COLO668 (cell line): Measurements from ENCODE around the gene ALAS2.
"Not testable (repeated sequence)": the region's sequence is repeated elsewhere in the genome, so short reads cannot be mapped to it uniquely, and the experiment has no call there.

ENCODE experiments used
- DNase-seq: peaks from one replicate; lab custom pipeline; 2025; ENCODE audit not compliant: unreplicated experiment; lab: John Stamatoyannopoulos, UW

The ALAS2 gene

GRCh38 chrX:55030271-55031205 lies at the start of gene ALAS2:
Gene ALAS2, minus strand, starts transcription at chrX:55030977. Its CDS starts 4,977 bp downstream, at chrX:55026000.
- DNase-seq = no peak

DNA sequence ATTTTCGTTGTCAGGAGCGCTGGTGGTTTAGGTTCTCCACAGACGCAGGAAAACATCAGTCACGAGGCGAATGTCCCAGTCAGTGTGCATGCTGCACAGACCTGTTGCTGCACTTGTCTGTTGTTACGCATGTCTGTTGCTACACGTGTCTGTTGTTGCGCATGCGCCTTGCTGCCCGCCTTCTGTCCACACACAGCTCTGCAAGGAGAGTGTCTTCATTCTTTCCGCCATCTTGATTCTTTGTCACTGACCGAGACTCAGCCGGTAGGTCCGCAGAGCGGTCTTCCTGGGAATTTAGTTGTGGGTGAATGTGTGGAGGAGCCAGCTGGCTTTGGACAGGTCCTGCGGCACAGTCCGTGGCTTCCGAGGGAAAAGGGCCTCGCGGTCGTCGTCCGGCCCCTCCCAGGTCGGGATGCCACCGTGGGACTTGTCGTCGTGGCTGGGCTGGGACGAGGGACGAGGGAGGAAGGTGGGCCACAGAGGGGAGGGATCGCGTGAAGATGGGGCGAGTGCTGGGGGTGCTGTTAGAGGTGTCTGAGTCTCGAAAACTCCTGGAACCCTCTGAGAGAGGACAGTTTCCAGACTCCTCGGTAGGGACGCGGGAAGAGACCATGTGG lies 44.2 kb upstream of the ALAS2 start, which contains the start of gene PAGE2B:
TSS of gene PAGE2B (plus strand) at position 180 of the 617 bp plus-strand sequence. CDS start 1,012 bp downstream, outside the sequence.
- DNase-seq = no peak

DNA sequence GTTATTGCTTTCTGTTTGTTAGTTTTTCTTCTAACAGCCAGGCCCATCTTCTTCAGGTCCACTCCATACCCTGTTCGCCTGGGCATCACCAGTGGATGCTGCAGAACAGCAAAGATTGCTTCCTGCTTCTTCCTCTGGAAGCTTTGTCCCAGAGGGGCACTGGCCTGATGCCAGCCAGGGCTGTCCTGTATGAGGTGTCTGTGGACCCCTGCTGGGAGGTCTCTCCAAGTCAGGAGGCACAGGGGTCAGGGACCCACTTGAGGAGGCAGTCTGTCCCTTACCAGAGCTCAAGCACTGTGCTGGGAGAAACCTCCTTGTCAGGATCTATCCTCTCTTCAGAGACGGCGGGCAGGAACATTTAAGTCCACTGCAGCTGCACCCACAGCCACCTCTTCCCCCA lies 41.5 kb upstream of the ALAS2 start:
- no peak for DNase-seq

- not testable (repeated sequence) for DNase-seq
Observed at GRCh38 chrX:55067180-55067579, 36.4 kb upstream of the ALAS2 start.

DNA sequence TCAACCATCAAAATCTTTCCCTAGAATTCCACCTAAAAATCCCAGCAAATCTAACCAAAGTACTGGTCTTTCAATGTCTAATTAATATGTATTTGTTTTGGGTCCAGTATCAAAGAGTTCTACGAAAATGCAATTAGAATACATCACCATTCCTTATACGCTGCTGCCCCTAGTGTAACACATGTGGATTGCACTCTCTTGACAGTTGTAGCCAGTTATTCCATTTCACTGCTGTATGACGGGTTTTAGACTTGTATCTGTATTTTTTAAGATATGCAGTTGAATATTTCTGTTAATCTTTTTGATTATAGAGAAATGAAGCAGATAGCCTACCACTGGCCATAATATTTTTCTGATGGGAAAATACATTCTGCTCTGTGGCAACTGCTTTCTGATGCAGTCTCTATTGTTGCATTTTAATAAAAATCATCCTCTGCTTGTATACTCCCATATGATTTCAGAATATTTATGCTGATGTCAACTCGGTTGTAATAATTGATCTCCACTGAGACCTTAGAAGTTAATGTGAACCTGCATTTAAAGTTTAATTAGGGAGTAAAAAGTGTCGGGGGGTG lies 27.0 kb upstream of the ALAS2 start:
- peak; percentile 1 for DNase-seq

DNA sequence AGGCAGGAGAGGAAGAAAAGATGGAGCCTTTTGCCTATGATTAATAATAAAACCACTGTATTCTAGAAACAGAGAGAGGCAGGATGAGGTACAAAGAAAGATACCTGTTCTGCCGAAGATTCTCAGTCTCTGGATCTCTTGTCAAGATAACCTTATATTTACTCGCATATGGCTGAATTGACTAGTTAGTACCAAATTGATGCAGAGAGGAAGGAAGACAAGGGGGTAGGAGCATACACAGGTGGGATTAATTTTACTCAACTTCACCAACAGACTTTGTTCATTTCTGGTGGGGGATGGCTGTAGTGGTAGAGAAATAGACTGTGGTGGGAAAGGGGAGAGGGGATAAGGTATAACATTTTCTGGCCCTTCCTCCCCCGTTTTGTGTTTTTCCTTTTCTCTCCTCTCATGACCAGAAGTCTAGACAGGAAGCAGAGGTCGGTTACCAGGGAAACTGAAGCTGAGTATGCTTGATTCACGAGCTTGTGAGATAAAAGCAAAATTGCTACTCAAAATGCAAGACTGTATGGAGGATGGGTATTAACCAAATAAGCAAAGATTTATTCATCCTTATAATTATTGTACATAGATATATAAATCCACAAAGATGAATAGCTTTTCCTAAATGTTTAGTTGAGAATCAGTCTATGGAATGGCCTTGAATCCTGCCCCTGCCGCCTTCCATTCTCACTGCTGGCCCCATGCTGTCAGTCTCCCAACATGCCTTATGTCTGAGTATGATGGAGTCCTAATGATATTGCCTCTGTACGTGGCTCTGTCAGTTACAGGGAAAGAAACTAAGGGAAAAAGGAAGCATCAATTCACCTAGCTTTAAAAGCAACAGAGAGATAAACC lies 26.3 kb upstream of the ALAS2 start:
- no peak for DNase-seq

DNA sequence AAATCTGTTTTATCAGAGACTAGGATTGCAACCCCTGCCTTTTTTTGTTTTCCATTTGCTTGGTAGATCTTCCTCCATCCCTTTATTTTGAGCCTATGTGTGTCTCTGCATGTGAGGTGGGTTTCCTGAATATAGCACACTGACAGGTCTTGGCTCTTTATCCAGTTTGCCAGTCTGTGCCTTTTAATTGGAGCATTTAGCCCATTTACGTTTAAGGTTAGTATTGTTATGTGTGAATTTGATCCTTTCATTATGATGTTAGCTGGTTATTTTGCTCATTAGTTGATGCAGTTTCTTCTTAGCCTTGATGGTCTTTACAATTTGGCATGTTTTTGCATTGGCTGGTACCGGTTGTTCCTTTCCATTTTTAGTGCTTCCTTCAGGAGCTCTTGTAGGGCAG lies 19.8 kb upstream of the ALAS2 start:
- not testable (repeated sequence) for DNase-seq

DNA sequence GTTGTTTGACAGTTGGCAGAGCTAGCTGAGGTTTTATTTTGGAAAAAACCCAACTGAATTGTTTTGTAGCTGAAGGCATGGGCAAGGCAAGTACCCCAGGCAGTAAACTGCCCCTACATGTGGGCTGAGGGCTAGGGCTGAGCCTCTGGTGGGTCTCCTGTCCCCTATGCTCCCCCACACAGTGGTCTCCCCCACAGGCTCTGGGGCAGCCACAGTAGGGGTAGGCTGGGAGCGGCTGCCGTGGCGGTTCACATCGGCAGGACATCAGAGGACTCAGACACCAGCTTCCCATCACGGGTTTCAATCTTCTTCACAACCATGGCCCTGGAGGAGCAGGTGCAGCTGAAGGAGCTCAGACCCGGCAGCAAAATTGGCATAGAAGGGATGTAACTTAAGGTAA lies 10.7 kb upstream of the ALAS2 start:
- no peak for DNase-seq

DNA sequence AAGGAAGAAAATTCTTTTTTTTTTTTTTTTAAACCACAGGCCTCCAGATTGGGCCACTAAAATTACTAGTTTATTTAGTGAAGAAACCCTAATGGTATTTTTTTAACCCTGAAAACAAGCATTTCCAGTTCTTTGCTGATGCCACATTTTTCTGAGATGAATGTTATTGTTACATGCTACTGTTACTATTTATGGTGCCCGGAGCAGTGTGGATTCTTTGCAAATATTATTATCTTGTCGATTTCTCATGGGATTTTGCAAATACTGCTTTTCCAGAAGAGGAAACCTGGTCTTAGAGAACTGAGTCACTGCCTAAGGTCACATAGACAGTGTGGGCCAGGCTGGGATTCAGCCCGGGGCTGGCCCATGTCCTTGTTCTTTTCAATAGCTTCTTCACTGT lies 8.7 kb upstream of the ALAS2 start:
- no peak for DNase-seq

GRCh38 chrX:55033429-55033828 lies 2.7 kb upstream of the ALAS2 start:
- no peak for DNase-seq

GRCh38 chrX:55029291-55029690 lies 1.5 kb downstream of the ALAS2 start:
- DNase-seq = no peak

GRCh38 chrX:55028611-55029010 lies 2.2 kb downstream of the ALAS2 start:
- DNase-seq = no peak

- DNase-seq = no peak
Observed at GRCh38 chrX:55028040-55028439, 2.7 kb downstream of the ALAS2 start.

GRCh38 chrX:55026840-55027239 lies 3.9 kb downstream of the ALAS2 start:
- no peak for DNase-seq

DNA sequence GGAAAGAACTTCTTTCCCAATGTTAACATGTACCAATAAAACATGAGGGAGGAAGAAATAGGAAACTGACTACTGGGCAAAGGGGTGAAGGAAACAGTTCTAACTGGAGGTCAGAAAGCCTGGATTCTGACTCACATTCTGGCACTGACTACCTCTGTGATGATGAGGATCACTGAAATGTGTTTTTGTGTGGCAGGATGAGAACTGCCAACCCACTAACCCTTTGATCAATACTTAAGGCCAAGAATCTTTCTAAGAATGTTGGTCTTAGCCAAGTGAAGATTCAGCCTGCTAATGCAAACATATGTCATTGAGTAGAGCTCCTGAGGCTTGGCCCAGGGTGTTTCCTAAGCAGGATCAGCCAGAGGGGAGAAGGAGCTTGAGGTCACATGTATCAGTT lies 4.6 kb downstream of the ALAS2 start:
- DNase-seq = no peak

- no peak for DNase-seq
Observed at GRCh38 chrX:55014897-55015299, 15.9 kb downstream of the ALAS2 start.

DNA sequence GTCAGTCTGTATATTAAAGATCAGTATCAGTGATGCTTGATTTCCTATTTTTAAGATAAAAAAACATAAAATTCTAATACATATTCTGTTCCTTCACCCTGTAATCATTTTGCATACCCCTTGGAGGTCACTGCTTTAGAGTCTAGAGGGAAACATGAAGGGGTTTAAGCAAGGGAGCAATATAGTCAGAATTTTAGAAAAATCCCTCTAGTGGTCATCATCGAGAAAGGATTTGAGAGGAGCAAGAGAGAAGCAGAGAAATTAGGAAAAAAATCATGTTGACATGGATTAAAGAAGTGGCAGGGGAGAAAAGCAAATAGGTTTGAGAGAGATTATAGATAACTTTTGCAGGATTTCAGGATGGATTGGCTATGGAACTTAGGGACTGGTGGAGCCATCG lies 19.5 kb downstream of the ALAS2 start:
- no peak for DNase-seq

- no peak for DNase-seq
Observed at GRCh38 chrX:55008571-55009358, 22.0 kb downstream of the ALAS2 start.

- DNase-seq = no peak
Observed at GRCh38 chrX:55007656-55008055, 23.1 kb downstream of the ALAS2 start.
